ENCODE results near the gene DNAJC21. TPM values are rescaled to one million over a fixed set of nuclear protein-coding genes. Genes with fewer than 3 reads are reported as not detected.

The DNAJC21 gene
- total and polyA plus RNA-seq, 9 of the 15 experiments (the other 6 are each of a cell fraction or from before 2014, with no cell fraction given) = 26.6 to 105 (median 70.7) TPM

DNA sequence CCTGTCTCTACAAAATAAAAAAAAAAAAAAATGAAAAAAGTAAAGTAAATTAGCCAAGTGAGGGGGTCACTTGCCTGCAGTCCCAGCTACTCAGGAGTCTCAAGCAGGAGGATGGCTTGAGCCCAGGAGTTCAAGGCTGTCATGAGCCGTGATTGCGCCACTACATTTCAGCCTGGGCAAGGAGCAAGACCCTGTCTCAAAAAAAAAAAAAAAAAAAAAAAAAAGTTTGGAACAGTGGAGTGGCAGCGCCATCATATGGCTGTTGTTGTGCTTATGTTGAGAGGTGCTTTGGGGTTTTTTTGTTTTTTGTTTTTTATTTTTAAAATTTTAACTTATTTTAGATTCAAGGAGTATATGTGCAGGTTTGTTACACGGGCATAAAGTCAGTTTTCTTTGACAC lies 10.3 kb upstream of the DNAJC21 start (continued):
- TF ChIP-seq TCF7L2 (IDR thresholded peaks at IDR 0.05; ENCODE audit: low read depth, low read length) (no peak), PTBP1 (IDR thresholded peaks at IDR 0.05; ENCODE audit: low read depth, low read length) (no peak), BCOR (IDR thresholded peaks at IDR 0.05) (peak; percentile 66; the same call in 1 of the 2 replicates), STAG1 (CRISPR knock-in tag; IDR thresholded peaks at IDR 0.05; ENCODE audit: borderline replicate concordance) (no peak), TAF9B (IDR thresholded peaks at IDR 0.05; ENCODE audit: partially characterized antibody) (no peak), HMG20A (CRISPR knock-in tag; conservative IDR thresholded peaks at IDR 0.05) (no peak), TAF1 (IDR thresholded peaks at IDR 0.05; ENCODE audit: control insufficient read depth, extremely low read depth, insufficient read depth, low read length, severe bottlenecking) (no peak), ZNF766 (CRISPR knock-in tag; conservative IDR thresholded peaks at IDR 0.05) (no peak), SRSF1 (IDR thresholded peaks at IDR 0.05; ENCODE audit: low read depth, low read length) (no peak), ZNF584 (CRISPR knock-in tag; IDR thresholded peaks at IDR 0.05; ENCODE audit: low read depth) (no peak), ZNF121 (CRISPR knock-in tag; conservative IDR thresholded peaks at IDR 0.05) (peak; percentile 94), FOXA3 (CRISPR knock-in tag; conservative IDR thresholded peaks at IDR 0.05 in 1 of 2, IDR thresholded peaks at IDR 0.05 in 1 of 2) (no peak), U2AF1 (optimal IDR thresholded peaks at IDR 0.05; ENCODE audit: low read depth, low read length) (no peak), GTF2A2 (tag; IDR thresholded peaks at IDR 0.05) (no peak), SMARCA4 (IDR thresholded peaks at IDR 0.05) (peak; percentile 24; the same call in 1 of the 2 replicates), PRDM10 (IDR thresholded peaks at IDR 0.05; ENCODE audit: partially characterized antibody) (no peak), SUPT5H (IDR thresholded peaks at IDR 0.05) (no peak), GABPA (tag; conservative IDR thresholded peaks at IDR 0.05; ENCODE audit: low read depth) (no peak), DPF2 (IDR thresholded peaks at IDR 0.05) (no peak), ELK3 (CRISPR knock-in tag; IDR thresholded peaks at IDR 0.05) (no peak), SRF (CRISPR knock-in tag; IDR thresholded peaks at IDR 0.05) (no peak)
- TF ChIP-seq, protein P1, sequence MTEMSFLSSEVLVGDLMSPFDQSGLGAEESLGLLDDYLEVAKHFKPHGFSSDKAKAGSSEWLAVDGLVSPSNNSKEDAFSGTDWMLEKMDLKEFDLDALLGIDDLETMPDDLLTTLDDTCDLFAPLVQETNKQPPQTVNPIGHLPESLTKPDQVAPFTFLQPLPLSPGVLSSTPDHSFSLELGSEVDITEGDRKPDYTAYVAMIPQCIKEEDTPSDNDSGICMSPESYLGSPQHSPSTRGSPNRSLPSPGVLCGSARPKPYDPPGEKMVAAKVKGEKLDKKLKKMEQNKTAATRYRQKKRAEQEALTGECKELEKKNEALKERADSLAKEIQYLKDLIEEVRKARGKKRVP (CRISPR knock-in tag; IDR thresholded peaks at IDR 0.05) = no peak
